SH-SY5Y (cell line): Measurements from ENCODE around the gene SHISA7.

Experiments
- GATA2 ChIP-seq: IDR thresholded peaks from 2 replicates; pipeline ENCODE4 v1.6.1; 2011; ENCODE audit warnings: mild to moderate bottlenecking, low read depth, low read length
- GATA3 ChIP-seq: IDR thresholded peaks from 2 replicates; pipeline ENCODE4 v1.6.1; 2011; ENCODE audit warnings: low read depth, mild to moderate bottlenecking, low read length, moderate library complexity

DNA sequence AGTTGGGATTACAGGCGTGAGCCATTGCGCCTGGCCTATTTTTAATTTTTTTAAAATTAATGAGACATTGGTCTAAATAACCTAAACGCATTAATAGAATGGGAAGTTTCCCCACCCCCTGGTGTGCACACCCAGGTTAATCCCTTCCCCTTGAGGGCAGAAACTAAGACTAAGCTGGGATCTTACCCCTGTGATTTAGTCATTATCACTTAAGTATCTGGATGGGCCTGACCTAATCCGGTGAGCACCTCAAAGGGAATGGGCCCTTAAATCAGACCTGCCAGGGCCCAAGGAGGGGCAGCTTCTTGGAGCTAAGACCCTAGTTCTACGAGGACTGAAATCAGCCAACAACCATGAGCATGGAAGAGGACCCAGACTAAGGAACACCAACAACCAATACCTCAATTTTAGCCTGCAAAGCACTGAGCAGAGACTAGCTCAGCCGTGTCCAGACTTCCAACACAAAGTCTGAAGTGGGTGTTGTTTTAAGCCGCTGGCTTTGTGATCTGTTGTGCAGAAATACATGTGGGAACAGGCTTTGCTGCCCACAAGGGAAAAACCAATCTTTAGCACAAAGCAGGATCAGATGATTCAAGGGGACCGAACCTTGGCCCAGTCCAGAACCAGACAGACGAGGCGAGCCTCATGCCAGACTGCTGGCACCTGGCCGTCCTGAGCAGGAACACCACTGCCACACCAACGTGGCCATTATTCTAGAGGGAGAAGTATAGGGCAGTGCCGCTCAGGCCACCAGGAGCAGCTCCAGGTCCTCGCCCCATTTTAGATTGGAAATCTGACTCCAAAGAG lies 42.6 kb downstream of the SHISA7 start:
- no peak for TF ChIP-seq GATA2
- no peak for TF ChIP-seq GATA3
